Activated T-helper 1 cell treated with anti-CD3 and anti-CD28 coated beads, Interleukin-2, amount 50 U/mL, for 16 hours (primary cell): ENCODE results near the gene COL19A1.

ENCODE experiments used
- DNase-seq, 2 donors: peaks; one replicate each; pipeline ENCODE4 v3.0.0-alpha.2; 2020; ENCODE audit warnings: low read depth in 1 of 2, low spot score in 1 of 2

COL19A1 gene

GRCh38 chr6:70051197-70052124, 185.1 kb downstream of the COL19A1 start:
- DNase-seq: no peak

- DNase-seq: no peak
Measured at GRCh38 chr6:70059039-70059719, 192.8 kb downstream of the COL19A1 start.

- DNase-seq: no peak
Measured at GRCh38 chr6:70060680-70061079, 194.3 kb downstream of the COL19A1 start.

GRCh38 chr6:70061546-70061945, 195.2 kb downstream of the COL19A1 start:
- no peak for DNase-seq

- DNase-seq: no peak
Measured at GRCh38 chr6:70062010-70062409, 195.7 kb downstream of the COL19A1 start.

GRCh38 chr6:70072540-70073179, 206.3 kb downstream of the COL19A1 start:
- no peak for DNase-seq

GRCh38 chr6:70073637-70074036, 207.3 kb downstream of the COL19A1 start:
- no peak for DNase-seq

- DNase-seq: no peak
Measured at GRCh38 chr6:70079241-70079640, 212.9 kb downstream of the COL19A1 start.

- no peak for DNase-seq
Measured at GRCh38 chr6:70080443-70081070, 214.2 kb downstream of the COL19A1 start.

GRCh38 chr6:70082830-70083229, 216.5 kb downstream of the COL19A1 start:
- no peak for DNase-seq

- DNase-seq: no peak
Measured at GRCh38 chr6:70086806-70087205, 220.4 kb downstream of the COL19A1 start.

GRCh38 chr6:70094156-70094555, 227.8 kb downstream of the COL19A1 start:
- no peak for DNase-seq

GRCh38 chr6:70099732-70100131, 233.4 kb downstream of the COL19A1 start:
- DNase-seq: no peak

- DNase-seq: no peak
Measured at GRCh38 chr6:70103798-70104197, 237.4 kb downstream of the COL19A1 start.

- no peak for DNase-seq
Measured at GRCh38 chr6:70107852-70108629, 241.7 kb downstream of the COL19A1 start.

GRCh38 chr6:70110126-70111022, 244.0 kb downstream of the COL19A1 start:
- DNase-seq: no peak

GRCh38 chr6:70111737-70112136, 245.4 kb downstream of the COL19A1 start:
- no peak for DNase-seq

- no peak for DNase-seq
Measured at GRCh38 chr6:70112716-70113115, 246.4 kb downstream of the COL19A1 start.

- DNase-seq: no peak
Measured at GRCh38 chr6:70113171-70113570, 246.8 kb downstream of the COL19A1 start.

GRCh38 chr6:70118670-70119069, 252.3 kb downstream of the COL19A1 start:
- no peak for DNase-seq
